ENCODE measurements around the gene DLG2.

- TF ChIP-seq EP300 (IDR thresholded peaks at IDR 0.05), result no peak
- no peak for TF ChIP-seq POLR2A (IDR thresholded peaks at IDR 0.05; ENCODE audit: low read depth)
Observed at GRCh38 chr11:83680321-83680720, 1946.8 kb downstream of the DLG2 start.
